Endodermal cell (in vitro differentiated cells): ENCODE results near the gene MUC22. TPM values are rescaled to one million over a fixed set of nuclear protein-coding genes. Genes with fewer than 3 reads are reported as not detected.

Experiments
- DNase-seq: peaks from one replicate; pipeline ENCODE4 v3.0.0-alpha.2; 2017
- H3K27ac ChIP-seq: 2 replicates; pipeline ENCODE4 v1.5.1; 2013; ENCODE audit warnings: mild to moderate bottlenecking, low read depth, low read length, moderate library complexity
- H3K27me3 ChIP-seq: 2 replicates; pipeline ENCODE4 v1.6.1; 2013; ENCODE audit warnings: mild to moderate bottlenecking, low read length, moderate library complexity; ENCODE audit not compliant: insufficient read depth, control insufficient read depth, poor library complexity, severe bottlenecking
- H3K36me3 ChIP-seq: 2 replicates; pipeline ENCODE4 v1.7.0; 2013; ENCODE audit warnings: mild to moderate bottlenecking, low read length, moderate library complexity; ENCODE audit not compliant: control insufficient read depth, insufficient read depth
- H3K4me1 ChIP-seq: one replicate; pipeline ENCODE4 v1.7.0; 2013; ENCODE audit warnings: low read length; ENCODE audit not compliant: control insufficient read depth, insufficient read depth
- H3K4me3 ChIP-seq: 2 replicates; pipeline ENCODE4 v1.5.1; 2013; ENCODE audit warnings: mild to moderate bottlenecking, low read length, moderate library complexity
- H3K9ac ChIP-seq: 2 replicates; pipeline ENCODE4 v1.6.1; 2013; ENCODE audit warnings: mild to moderate bottlenecking, low read length, moderate library complexity; ENCODE audit not compliant: poor library complexity, severe bottlenecking; ENCODE audit errors: extremely low read depth
- H3K9me3 ChIP-seq: 2 replicates; pipeline ENCODE4 v1.6.1; 2013; ENCODE audit warnings: mild to moderate bottlenecking, low read length, moderate library complexity; ENCODE audit not compliant: control insufficient read depth
- H3K27ac Mint-ChIP-seq: 2 replicates; pipeline ENCODE4 v1.8.0; 2020; ENCODE audit warnings: mixed read lengths
- H3K27me3 Mint-ChIP-seq: 2 replicates; pipeline ENCODE4 v1.8.0; 2021; ENCODE audit warnings: mild to moderate bottlenecking, mixed read lengths; ENCODE audit not compliant: insufficient read depth
- H3K36me3 Mint-ChIP-seq: 2 replicates; pipeline ENCODE4 v1.8.0; 2020; ENCODE audit warnings: low read depth, mixed read lengths
- H3K4me1 Mint-ChIP-seq: 2 replicates; pipeline ENCODE4 v1.8.0; 2020; ENCODE audit warnings: mixed read lengths
- H3K4me3 Mint-ChIP-seq: 2 replicates; pipeline ENCODE4 v1.8.0; 2020; ENCODE audit warnings: mild to moderate bottlenecking, moderate library complexity, mixed read lengths
- H3K9me3 Mint-ChIP-seq: 2 replicates; pipeline ENCODE4 v1.8.0; 2020; ENCODE audit warnings: mild to moderate bottlenecking, mixed read lengths
- WGBS, 2 experiments: methylation state at CpG; one replicate each; pipeline versions ENCODE4 v1.1.5 to v1.1.7; 2013; ENCODE audit warnings: missing lambda C conversion rate in 2 of 2, mixed read lengths in 1 of 2; ENCODE audit not compliant: insufficient coverage in 1 of 2, insufficient read length in 1 of 2; 5-methylcytosine and 5-hydroxymethylcytosine counted together
- total RNA-seq, 2 donors: library from RNA; stranded (reverse); fragmentation: NEBNext Ultra II Directional in 1 of 2; extraction: Animal tissue kit (Norgen Biotek cat#: 25700) in 1 of 2; gene quantifications; 2 replicates in 1 of 2; 3 replicates in 1 of 2; pipeline ENCODE4 v1.2.1, GENCODE V29; 2021
- TF ChIP-seq, protein P1 (sequence below): fragments of 200-600 bp; sonication (generic); conservative IDR thresholded peaks from 2 replicates; pipeline ENCODE4 v1.5.0; 2021; ENCODE audit warnings: antibody characterized with exemption, mild to moderate bottlenecking

The MUC22 gene
- total RNA-seq, 2 donors from 2014 or later, result not detected

DNA sequence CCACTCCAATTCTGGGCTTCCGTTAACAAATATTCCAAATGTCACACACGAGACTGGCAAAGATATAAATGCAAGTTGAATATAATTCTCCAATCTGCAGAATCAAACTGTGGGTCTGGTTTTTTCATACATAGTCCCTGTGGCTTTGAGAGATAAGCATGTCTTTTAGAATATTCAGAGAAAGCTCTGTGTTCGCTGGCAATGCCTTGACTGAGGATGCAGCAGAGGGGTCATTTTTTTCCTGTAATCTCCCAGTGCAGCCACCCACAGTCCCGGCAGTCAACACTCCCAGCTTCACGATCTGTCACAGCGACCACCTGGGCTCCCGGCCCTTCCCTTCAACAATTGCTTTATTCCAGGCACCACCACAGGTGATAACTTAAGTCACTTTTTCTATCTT, 30.5 kb downstream of the MUC22 start:
- Mint-ChIP-seq H3K36me3 (no peaks in the 10 kb centered on the region), H3K4me1 (peaks cover 4% of the 10 kb centered on the region), H3K9me3 (no peaks in the 10 kb centered on the region), H3K4me3 (no peak overlapping the region), H3K27ac (no peak overlapping the region), H3K27me3 (peaks cover 7% of the 10 kb centered on the region)
- Histone ChIP-seq H3K27me3 (no peaks in the 10 kb centered on the region), H3K4me3 (no peak overlapping the region), H3K9me3 (no peaks in the 10 kb centered on the region), H3K36me3 (no peaks in the 10 kb centered on the region), H3K9ac (no peak overlapping the region), H3K4me1 (no peaks in the 10 kb centered on the region), H3K27ac (no peak overlapping the region)
- no peak for DNase-seq
- TF ChIP-seq, protein P1, sequence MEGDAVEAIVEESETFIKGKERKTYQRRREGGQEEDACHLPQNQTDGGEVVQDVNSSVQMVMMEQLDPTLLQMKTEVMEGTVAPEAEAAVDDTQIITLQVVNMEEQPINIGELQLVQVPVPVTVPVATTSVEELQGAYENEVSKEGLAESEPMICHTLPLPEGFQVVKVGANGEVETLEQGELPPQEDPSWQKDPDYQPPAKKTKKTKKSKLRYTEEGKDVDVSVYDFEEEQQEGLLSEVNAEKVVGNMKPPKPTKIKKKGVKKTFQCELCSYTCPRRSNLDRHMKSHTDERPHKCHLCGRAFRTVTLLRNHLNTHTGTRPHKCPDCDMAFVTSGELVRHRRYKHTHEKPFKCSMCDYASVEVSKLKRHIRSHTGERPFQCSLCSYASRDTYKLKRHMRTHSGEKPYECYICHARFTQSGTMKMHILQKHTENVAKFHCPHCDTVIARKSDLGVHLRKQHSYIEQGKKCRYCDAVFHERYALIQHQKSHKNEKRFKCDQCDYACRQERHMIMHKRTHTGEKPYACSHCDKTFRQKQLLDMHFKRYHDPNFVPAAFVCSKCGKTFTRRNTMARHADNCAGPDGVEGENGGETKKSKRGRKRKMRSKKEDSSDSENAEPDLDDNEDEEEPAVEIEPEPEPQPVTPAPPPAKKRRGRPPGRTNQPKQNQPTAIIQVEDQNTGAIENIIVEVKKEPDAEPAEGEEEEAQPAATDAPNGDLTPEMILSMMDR, result no peak
- 83 to 94% methylated on average over 6 to 7 of the region's 7 CpGs for WGBS, 2 experiments

DNA sequence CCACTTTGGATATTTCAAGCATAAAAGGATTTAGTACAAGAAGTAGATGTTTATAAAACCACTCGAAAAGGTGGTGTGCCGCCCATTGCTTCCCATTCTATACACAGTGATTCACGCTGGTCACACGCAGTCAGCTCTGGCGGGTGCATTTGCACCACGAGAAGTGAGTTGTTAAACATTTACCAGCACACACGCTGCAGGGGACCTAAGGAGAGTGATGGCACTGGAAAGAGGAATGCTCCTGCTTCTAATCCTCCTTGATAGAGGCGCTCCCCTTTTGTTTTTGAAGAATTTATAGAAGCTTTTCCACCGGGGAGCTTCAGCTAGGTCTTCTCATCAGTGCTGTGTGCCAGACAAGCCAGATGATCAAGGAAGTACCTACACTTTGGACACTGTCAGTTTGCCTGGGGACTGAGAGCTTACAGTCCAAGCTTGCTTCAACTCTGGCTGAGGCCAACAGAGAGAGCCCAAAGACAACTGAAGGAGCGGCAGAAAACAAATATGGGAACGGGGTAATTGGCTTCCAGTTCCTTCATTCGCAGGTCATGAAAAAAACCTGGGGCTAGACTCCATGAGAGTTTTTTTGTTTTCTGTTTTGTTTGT, 31.2 kb downstream of the MUC22 start:
- Histone ChIP-seq H3K27ac (no peak overlapping the region), H3K36me3 (no peaks in the 10 kb centered on the region), H3K4me1 (no peaks in the 10 kb centered on the region), H3K9me3 (no peaks in the 10 kb centered on the region), H3K27me3 (no peaks in the 10 kb centered on the region), H3K9ac (no peak overlapping the region), H3K4me3 (no peak overlapping the region)
- H3K27ac Mint-ChIP-seq, result no peak overlapping the region
- 78 to 83% methylated on average over 9 to 12 of the region's 12 CpGs for WGBS, 2 experiments
- TF ChIP-seq, protein P1, result no peak
- H3K36me3 Mint-ChIP-seq, result no peaks in the 10 kb centered on the region
- no peak overlapping the region for H3K4me3 Mint-ChIP-seq
- H3K4me1 Mint-ChIP-seq, result peaks cover 4% of the 10 kb centered on the region
- H3K27me3 Mint-ChIP-seq, result peaks cover 6% of the 10 kb centered on the region
- H3K9me3 Mint-ChIP-seq, result no peaks in the 10 kb centered on the region
- DNase-seq, result no peak

DNA sequence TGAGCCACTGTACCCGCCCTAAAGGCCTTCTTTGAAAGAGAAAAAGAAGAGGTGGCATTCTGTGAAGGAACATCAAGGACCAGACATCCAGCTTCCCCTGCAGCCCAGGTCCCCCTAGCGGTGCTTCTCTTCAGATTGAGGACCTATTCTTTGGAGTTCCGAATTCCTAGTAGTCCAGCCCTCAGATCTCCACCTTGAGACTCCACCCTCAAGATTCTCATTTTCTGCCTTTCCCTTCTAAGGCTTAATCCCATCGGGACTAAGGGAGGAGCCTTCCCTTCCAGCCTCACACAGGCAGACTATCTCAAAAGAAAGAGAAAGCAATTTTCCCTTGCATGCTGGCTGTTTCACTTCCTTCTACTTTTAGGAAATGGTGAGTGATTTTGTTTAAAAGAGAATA, 32.5 kb downstream of the MUC22 start:
- no peaks in the 10 kb centered on the region for H3K36me3 Mint-ChIP-seq
- H3K9me3 Mint-ChIP-seq, result no peaks in the 10 kb centered on the region
- H3K27ac Mint-ChIP-seq, result no peak overlapping the region
- peaks cover 5% of the 10 kb centered on the region for H3K27me3 Mint-ChIP-seq
- H3K9ac ChIP-seq, result no peak overlapping the region
- DNase-seq, result peak; percentile 89
- H3K4me3 Mint-ChIP-seq, result no peak overlapping the region
- TF ChIP-seq, protein P1, result peak; percentile 84
- H3K36me3 ChIP-seq, result no peaks in the 10 kb centered on the region
- no peak overlapping the region for H3K27ac ChIP-seq
- H3K4me3 ChIP-seq, result no peak overlapping the region
- H3K27me3 ChIP-seq, result no peaks in the 10 kb centered on the region
- peaks cover 4% of the 10 kb centered on the region for H3K4me1 Mint-ChIP-seq
- no peaks in the 10 kb centered on the region for H3K4me1 ChIP-seq
- no peaks in the 10 kb centered on the region for H3K9me3 ChIP-seq
- WGBS, 2 experiments, result 46 to 50% methylated on average over 4 of the region's 4 CpGs
